A673 (cell line): ENCODE measurements around the gene SLC5A5. TPM values are rescaled to one million over a fixed set of nuclear protein-coding genes. Genes with fewer than 3 reads are reported as not detected.
A peak's percentile ranks its signal among the peaks of the same experiment; 100 is the strongest.

Experiments
- BruUV-seq: library from RNA; stranded (reverse); fragments of 400-500 nt; replicated peaks from 2 replicates; lab custom pipeline; 2021; lab: Mats Ljungman, UMichigan
- CTCF ChIA-PET: fragments of 300-600 bp; sonication (Branson Sonifier 250); formaldehyde crosslinking; loops from one replicate; lab custom pipeline; 2022; ENCODE audit warnings: antibody characterized with exemption; lab: Charles Lee
- POLR2A ChIA-PET: fragments of 300-600 bp; sonication (Branson Sonifier 250); formaldehyde crosslinking; loops from one replicate; lab custom pipeline; 2022; ENCODE audit warnings: antibody characterized with exemption; ENCODE audit not compliant: low non-redundant PET; lab: Charles Lee
- DNase-seq: peaks from one replicate; pipeline ENCODE4 v3.0.0-alpha.2; 2015; ENCODE audit warnings: low spot score
- H3K27ac ChIP-seq: fragments of 200-600 bp; sonication (generic); 2 replicates; pipeline ENCODE4 v1.5.1; 2016; ENCODE audit warnings: mixed run types, low read depth, mild to moderate bottlenecking, mixed read lengths, antibody characterized with exemption, low read length; ENCODE audit not compliant: poor library complexity, severe bottlenecking
- H3K27me3 ChIP-seq: fragments of 200-600 bp; sonication (generic); replicated peaks from 2 replicates; pipeline ENCODE4 v1.6.1; 2017; ENCODE audit warnings: mixed run types, low read depth, mild to moderate bottlenecking, mixed read lengths, antibody characterized with exemption, low read length; ENCODE audit not compliant: insufficient read depth, poor library complexity
- H3K36me3 ChIP-seq: fragments of 200-600 bp; sonication (generic); 2 replicates; pipeline ENCODE4 v1.6.1; 2016; ENCODE audit warnings: mixed run types, mild to moderate bottlenecking, mixed read lengths, antibody characterized with exemption, low read length; ENCODE audit not compliant: insufficient read depth, poor library complexity, severe bottlenecking
- H3K4me1 ChIP-seq: fragments of 200-600 bp; sonication (generic); 2 replicates; pipeline ENCODE4 v1.6.1; 2017; ENCODE audit warnings: mixed run types, mild to moderate bottlenecking, mixed read lengths, antibody characterized with exemption, low read length; ENCODE audit not compliant: insufficient read depth, poor library complexity, severe bottlenecking
- H3K4me3 ChIP-seq: fragments of 200-600 bp; sonication (generic); 2 replicates; pipeline ENCODE4 v1.5.1; 2016; ENCODE audit warnings: low read depth, mixed run types, mild to moderate bottlenecking, mixed read lengths, low read length; ENCODE audit not compliant: poor library complexity, severe bottlenecking
- H3K9me3 ChIP-seq: fragments of 200-600 bp; sonication (generic); 2 replicates; pipeline ENCODE4 v1.6.1; 2016; ENCODE audit warnings: mixed run types, low read depth, mild to moderate bottlenecking, mixed read lengths, antibody characterized with exemption, low read length; ENCODE audit not compliant: poor library complexity, severe bottlenecking
- CTCF ChIP-seq: fragments of 300-800, 200-600 bp; sonication (generic); conservative IDR thresholded peaks from 2 replicates; pipeline ENCODE4 v1.5.1; 2017; ENCODE audit warnings: low read depth, mild to moderate bottlenecking, antibody characterized with exemption, low read length, moderate library complexity, mixed read lengths
- EZH2 ChIP-seq: fragments of 200-600 bp; sonication (generic); IDR thresholded peaks from 2 replicates; pipeline ENCODE4 v1.6.1; 2017; ENCODE audit warnings: borderline replicate concordance, low read depth, mild to moderate bottlenecking, mixed read lengths, antibody characterized with exemption, low read length; ENCODE audit not compliant: poor library complexity, severe bottlenecking
- intact Hi-C: fragments of 100-400 bp; cut with micrococcal nuclease; formaldehyde crosslinking; loops from one replicate; pipeline ENCODE4 v1.10.0; 2022; ENCODE audit not compliant: unreplicated experiment
- total RNA-seq: library from RNA; stranded (reverse); gene quantifications from 2 replicates; pipeline ENCODE4 v1.2.3, GENCODE V29; 2021

The SLC5A5 gene
- total RNA-seq, 1 experiment from 2014 or later: not detected

GRCh38 chr19:17860331-17860992 is 11.3 kb upstream of the SLC5A5 start:
- Histone ChIP-seq H3K27me3 (no peaks in the 10 kb centered on the region), H3K4me3 (peak overlapping the region; percentile 74), H3K4me1 (peaks cover 12% of the 10 kb centered on the region), H3K9me3 (no peaks in the 10 kb centered on the region), H3K36me3 (peaks cover 52% of the 10 kb centered on the region), H3K27ac (peak overlapping the region; percentile 85)
- BruUV-seq: TSS peak; percentile 68
- TF ChIP-seq EZH2: no peak
- TF ChIP-seq CTCF: no peak
- intact Hi-C loops: no loop called here
- no peak for DNase-seq
- ChIA-PET POLR2A (interaction anchor here (0.6 kb wide), 1 partner anchor 41 kb away, joined by 3 read pairs; no protein-coding TSS in a partner anchor), CTCF (interaction anchor here (0.5 kb wide), 1 partner anchor 25 kb away, joined by 3 read pairs; no protein-coding TSS in a partner anchor)

- TF ChIP-seq CTCF: no peak
- TF ChIP-seq EZH2: no peak
- no peak for DNase-seq
- Histone ChIP-seq H3K4me1 (peaks cover 12% of the 10 kb centered on the region), H3K27me3 (no peaks in the 10 kb centered on the region), H3K9me3 (no peaks in the 10 kb centered on the region), H3K27ac (peak overlapping the region; percentile 85), H3K36me3 (peaks cover 53% of the 10 kb centered on the region), H3K4me3 (peak overlapping the region; percentile 74)
- ChIA-PET POLR2A (no interaction called here), CTCF (interaction anchor here (0.5 kb wide), 1 partner anchor 25 kb away, joined by 3 read pairs; no protein-coding TSS in a partner anchor)
- BruUV-seq: no TSS peak
- intact Hi-C loops: no loop called here
Measured at GRCh38 chr19:17860993-17861360, 10.8 kb upstream of the SLC5A5 start.

GRCh38 chr19:17861542-17862402 is 10.0 kb upstream of the SLC5A5 start:
- H3K27ac ChIP-seq: peak overlapping the region; percentile 85
- no peaks in the 10 kb centered on the region for H3K27me3 ChIP-seq
- H3K4me1 ChIP-seq: peaks cover 12% of the 10 kb centered on the region
- no peak for DNase-seq
- POLR2A ChIA-PET: no interaction called here
- H3K36me3 ChIP-seq: peaks cover 53% of the 10 kb centered on the region
- no TSS peak for BruUV-seq
- intact Hi-C loops: no loop called here
- TF ChIP-seq EZH2 (no peak), CTCF (no peak)
- H3K4me3 ChIP-seq: peak overlapping the region; percentile 74
- CTCF ChIA-PET: no interaction called here
- H3K9me3 ChIP-seq: no peaks in the 10 kb centered on the region
